Progenitor cell of endocrine pancreas (in vitro differentiated cells): ENCODE results near the gene LRGUK. TPM values are rescaled to one million over a fixed set of nuclear protein-coding genes. Genes with fewer than 3 reads are reported as not detected.

Source experiments
- DNase-seq: peaks from one replicate; pipeline ENCODE4 v3.0.0; 2021; ENCODE audit warnings: low spot score; ENCODE audit not compliant: unreplicated experiment
- H3K27ac Mint-ChIP-seq: 2 replicates; pipeline ENCODE4 v1.8.0; 2021; ENCODE audit warnings: mild to moderate bottlenecking, moderate library complexity, mixed read lengths
- H3K27me3 Mint-ChIP-seq: 2 replicates; pipeline ENCODE4 v1.8.0; 2021; ENCODE audit warnings: mixed read lengths
- H3K36me3 Mint-ChIP-seq: 2 replicates; pipeline ENCODE4 v1.8.0; 2022; ENCODE audit warnings: mixed read lengths; ENCODE audit not compliant: insufficient read depth
- H3K4me1 Mint-ChIP-seq: 2 replicates; pipeline ENCODE4 v1.8.0; 2021; ENCODE audit warnings: low read depth, mixed read lengths
- H3K4me3 Mint-ChIP-seq: 2 replicates; pipeline ENCODE4 v1.8.0; 2021; ENCODE audit warnings: low read depth, mild to moderate bottlenecking, moderate library complexity, mixed read lengths
- H3K9me3 Mint-ChIP-seq: 2 replicates; pipeline ENCODE4 v1.8.0; 2021; ENCODE audit warnings: low read depth, mixed read lengths
- total RNA-seq: library from RNA; stranded (reverse); gene quantifications from 2 replicates; pipeline ENCODE4 v1.2.1, GENCODE V29; 2021
- TF ChIP-seq, protein P1 (sequence below): fragments of 200-600 bp; sonication (generic); IDR thresholded peaks from one replicate; pipeline ENCODE4 v1.5.0; 2021; ENCODE audit warnings: antibody characterized with exemption, mild to moderate bottlenecking; ENCODE audit not compliant: unreplicated experiment

Gene LRGUK
- total RNA-seq, 1 donor from 2014 or later, result 2.6 TPM

DNA sequence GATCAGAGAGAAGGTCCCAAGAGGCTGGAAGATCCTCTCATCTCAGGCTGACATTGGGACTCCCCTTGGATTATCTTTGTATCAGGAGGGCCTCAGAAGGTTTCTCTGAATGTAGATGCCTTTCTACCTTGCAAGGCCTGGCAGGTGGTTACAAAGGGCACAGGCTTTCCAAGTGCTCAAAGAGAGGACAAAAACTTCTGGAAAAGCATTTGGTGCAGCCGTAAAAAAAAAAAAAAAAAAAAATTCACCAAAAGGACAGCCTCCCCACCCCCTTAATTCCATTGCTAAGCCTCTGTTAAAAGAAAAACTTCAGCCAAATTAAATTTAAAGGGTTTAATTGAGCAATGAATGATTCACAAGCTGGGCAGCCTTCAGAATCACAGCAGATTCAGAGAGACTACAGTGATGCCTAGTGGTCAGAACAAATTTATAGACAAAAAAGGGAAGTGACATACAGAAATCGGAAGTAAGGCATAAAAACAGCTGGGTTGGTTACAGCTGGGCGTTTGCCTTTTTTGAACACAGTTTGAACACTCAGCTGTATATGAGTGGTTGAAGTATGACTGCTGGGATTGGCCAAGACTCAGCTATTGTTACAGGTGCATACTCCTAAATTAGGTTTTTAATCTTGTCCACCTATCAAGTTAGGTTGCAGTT lies 42.5 kb upstream of the LRGUK start:
- Mint-ChIP-seq H3K27me3 (no peaks in the 10 kb centered on the region), H3K36me3 (peaks cover 31% of the 10 kb centered on the region), H3K4me1 (no peaks in the 10 kb centered on the region), H3K27ac (no peak overlapping the region), H3K4me3 (no peak overlapping the region), H3K9me3 (peaks cover 33% of the 10 kb centered on the region)
- TF ChIP-seq, protein P1, sequence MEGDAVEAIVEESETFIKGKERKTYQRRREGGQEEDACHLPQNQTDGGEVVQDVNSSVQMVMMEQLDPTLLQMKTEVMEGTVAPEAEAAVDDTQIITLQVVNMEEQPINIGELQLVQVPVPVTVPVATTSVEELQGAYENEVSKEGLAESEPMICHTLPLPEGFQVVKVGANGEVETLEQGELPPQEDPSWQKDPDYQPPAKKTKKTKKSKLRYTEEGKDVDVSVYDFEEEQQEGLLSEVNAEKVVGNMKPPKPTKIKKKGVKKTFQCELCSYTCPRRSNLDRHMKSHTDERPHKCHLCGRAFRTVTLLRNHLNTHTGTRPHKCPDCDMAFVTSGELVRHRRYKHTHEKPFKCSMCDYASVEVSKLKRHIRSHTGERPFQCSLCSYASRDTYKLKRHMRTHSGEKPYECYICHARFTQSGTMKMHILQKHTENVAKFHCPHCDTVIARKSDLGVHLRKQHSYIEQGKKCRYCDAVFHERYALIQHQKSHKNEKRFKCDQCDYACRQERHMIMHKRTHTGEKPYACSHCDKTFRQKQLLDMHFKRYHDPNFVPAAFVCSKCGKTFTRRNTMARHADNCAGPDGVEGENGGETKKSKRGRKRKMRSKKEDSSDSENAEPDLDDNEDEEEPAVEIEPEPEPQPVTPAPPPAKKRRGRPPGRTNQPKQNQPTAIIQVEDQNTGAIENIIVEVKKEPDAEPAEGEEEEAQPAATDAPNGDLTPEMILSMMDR, result no peak
- no peak for DNase-seq

- H3K4me1 Mint-ChIP-seq, result no peaks in the 10 kb centered on the region
- no peak overlapping the region for H3K4me3 Mint-ChIP-seq
- H3K27ac Mint-ChIP-seq, result no peak overlapping the region
- peaks cover 37% of the 10 kb centered on the region for H3K36me3 Mint-ChIP-seq
- no peak for DNase-seq
- TF ChIP-seq, protein P1, result no peak
- peaks cover 40% of the 10 kb centered on the region for H3K9me3 Mint-ChIP-seq
- no peaks in the 10 kb centered on the region for H3K27me3 Mint-ChIP-seq
These were observed 41.8 kb upstream of the LRGUK start for GRCh38 chr7:134085311-134085710.

DNA sequence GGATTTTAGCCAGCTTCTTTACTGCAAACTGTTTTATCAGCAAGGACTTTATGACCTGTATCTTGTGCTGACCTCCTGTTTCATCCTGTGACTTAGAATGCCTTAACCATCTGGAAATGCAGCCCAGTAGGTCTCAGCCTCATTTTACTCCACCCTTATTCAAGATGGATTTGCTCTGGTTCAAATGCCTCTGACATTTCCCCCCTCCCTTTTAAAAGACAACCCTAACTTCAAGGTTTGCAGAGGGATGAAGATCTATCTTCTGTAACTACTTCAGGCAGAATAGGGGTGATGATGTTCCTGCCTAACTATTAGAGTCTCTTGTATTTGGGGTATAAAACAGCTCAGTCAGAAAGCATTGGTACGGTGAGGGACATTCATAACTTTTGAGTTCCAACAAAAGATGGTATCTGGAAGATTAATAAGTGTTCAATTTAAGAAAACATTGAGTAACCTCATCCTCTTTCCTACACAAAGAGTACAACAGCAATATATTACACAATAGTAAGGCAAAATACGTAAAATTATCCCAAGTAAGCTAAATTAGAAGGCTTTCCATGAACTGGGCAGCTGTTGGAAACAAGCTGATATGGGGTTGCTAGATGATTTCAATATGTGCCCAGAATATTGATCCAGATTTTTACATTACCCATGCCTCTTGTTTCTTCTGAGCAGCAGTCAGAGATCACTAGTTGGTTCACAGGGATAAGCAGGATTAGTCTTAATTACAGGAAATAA lies 40.0 kb upstream of the LRGUK start:
- DNase-seq, result no peak
- H3K4me1 Mint-ChIP-seq, result no peaks in the 10 kb centered on the region
- H3K27ac Mint-ChIP-seq, result no peak overlapping the region
- H3K27me3 Mint-ChIP-seq, result no peaks in the 10 kb centered on the region
- peaks cover 36% of the 10 kb centered on the region for H3K36me3 Mint-ChIP-seq
- no peak overlapping the region for H3K4me3 Mint-ChIP-seq
- H3K9me3 Mint-ChIP-seq, result peaks cover 50% of the 10 kb centered on the region
- TF ChIP-seq, protein P1, result no peak

GRCh38 chr7:134088199-134088598 lies 38.9 kb upstream of the LRGUK start:
- Mint-ChIP-seq H3K9me3 (peaks cover 58% of the 10 kb centered on the region), H3K27ac (no peak overlapping the region), H3K4me1 (no peaks in the 10 kb centered on the region), H3K36me3 (peaks cover 40% of the 10 kb centered on the region), H3K27me3 (no peaks in the 10 kb centered on the region), H3K4me3 (no peak overlapping the region)
- TF ChIP-seq, protein P1, result no peak
- DNase-seq, result no peak

DNA sequence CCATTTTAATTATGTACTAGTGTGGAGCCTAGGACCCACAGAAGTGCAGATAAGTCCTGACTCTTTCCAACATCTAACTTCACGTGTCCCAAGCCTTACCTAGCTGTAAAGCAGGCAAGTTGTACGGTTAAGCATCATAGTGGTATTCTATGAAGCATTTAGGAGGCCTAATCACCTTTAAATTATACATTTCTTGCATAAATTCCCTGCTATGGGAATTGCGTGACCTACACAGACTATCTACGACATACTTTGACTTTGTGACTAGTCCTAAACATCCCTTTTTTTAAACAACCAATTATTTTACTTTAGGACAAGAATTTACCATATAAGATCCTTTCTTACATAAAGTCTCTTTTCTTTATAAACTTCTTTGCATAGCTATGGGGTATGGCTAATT lies 37.7 kb upstream of the LRGUK start:
- Mint-ChIP-seq H3K4me3 (no peak overlapping the region), H3K36me3 (peaks cover 42% of the 10 kb centered on the region), H3K27ac (no peak overlapping the region), H3K9me3 (peaks cover 71% of the 10 kb centered on the region), H3K4me1 (no peaks in the 10 kb centered on the region), H3K27me3 (no peaks in the 10 kb centered on the region)
- TF ChIP-seq, protein P1, result no peak
- no peak for DNase-seq
